K562 (cell line): ENCODE data around the gene OR6V1.

Experiments
- E2F6 ChIP-seq, 2 experiments: IDR thresholded peaks; 2 replicates each; pipeline ENCODE4 v1.6.1; 2011; ENCODE audit warnings: borderline replicate concordance in 1 of 2, control low read depth in 1 of 2, low read depth in 1 of 2, low read length in 1 of 2, mild to moderate bottlenecking in 1 of 2, mixed read lengths in 1 of 2, moderate library complexity in 1 of 2; ENCODE audit not compliant: insufficient read depth in 1 of 2, insufficient read length in 1 of 2, poor library complexity in 1 of 2, severe bottlenecking in 1 of 2; ENCODE audit errors: extremely low read depth in 1 of 2
- ETS1 ChIP-seq: conservative IDR thresholded peaks from 2 replicates; pipeline ENCODE4 v1.6.1; 2011; ENCODE audit warnings: low read depth, mild to moderate bottlenecking, low read length; ENCODE audit not compliant: control insufficient read depth
- IRF9 ChIP-seq: fragments of 450-650 bp; IDR thresholded peaks from 2 replicates; pipeline ENCODE4 v1.6.1; 2016; ENCODE audit warnings: missing biosample characterization, missing genetic modification characterization
- MLLT1 ChIP-seq, 2 experiments: fragments of 450-650 bp; IDR thresholded peaks; 2 replicates each; pipeline ENCODE4 v1.6.1; 2016
- PRPF4 ChIP-seq: fragments of 200-400 bp; formaldehyde crosslinking; IDR thresholded peaks from one replicate; pipeline ENCODE4 v1.6.1; 2017; ENCODE audit warnings: low read length, low read depth, mild to moderate bottlenecking; ENCODE audit not compliant: insufficient read depth, poor library complexity, severe bottlenecking
- RCOR1 ChIP-seq, 2 experiments: IDR thresholded peaks; 2 replicates each; pipeline ENCODE4 v1.6.1; 2012; ENCODE audit warnings: low read depth in 2 of 2, low read length in 2 of 2, borderline replicate concordance in 1 of 2, improper control_type of control experiment in 1 of 2
- SMAD1 ChIP-seq: fragments of 150-350 bp; IDR thresholded peaks from 2 replicates; pipeline ENCODE4 v1.6.1; 2014; ENCODE audit warnings: low read length, low read depth; ENCODE audit not compliant: partially characterized antibody
- SP2 ChIP-seq: IDR thresholded peaks from 2 replicates; pipeline ENCODE4 v1.6.1; 2011; ENCODE audit warnings: mild to moderate bottlenecking, low read depth, low read length, moderate library complexity; ENCODE audit not compliant: poor library complexity, severe bottlenecking; ENCODE audit errors: extremely low read depth
- TAF1 ChIP-seq: IDR thresholded peaks from 2 replicates; pipeline ENCODE4 v1.6.1; 2011; ENCODE audit warnings: mild to moderate bottlenecking, low read length, moderate library complexity; ENCODE audit not compliant: insufficient read depth, control insufficient read depth, severe bottlenecking; ENCODE audit errors: extremely low read depth
- U2AF1 ChIP-seq: fragments of 200-400 bp; formaldehyde crosslinking; optimal IDR thresholded peaks from 2 replicates; pipeline ENCODE3; 2017; ENCODE audit warnings: mild to moderate bottlenecking, low read depth, low read length, moderate library complexity
- ZBTB8A ChIP-seq: fragments of 450-650 bp; IDR thresholded peaks from 2 replicates; pipeline ENCODE4 v1.6.1; 2018; ENCODE audit warnings: mild to moderate bottlenecking, moderate library complexity; ENCODE audit not compliant: partially characterized antibody
- ZNF263 ChIP-seq: sonication (generic); formaldehyde crosslinking; IDR thresholded peaks from 2 replicates; pipeline ENCODE4 v1.8.0; 2022; ENCODE audit warnings: mild to moderate bottlenecking, missing genetic modification reagents, borderline replicate concordance
- ZNF280B ChIP-seq: fragments of 250-450 bp; sonication (Bioruptor Pico); IDR thresholded peaks from 2 replicates; pipeline ENCODE4 v1.5.1; 2021; ENCODE audit warnings: mild to moderate bottlenecking
- ZNF780A ChIP-seq: fragments of 250-450 bp; sonication (Bioruptor Pico); IDR thresholded peaks from 2 replicates; pipeline ENCODE4 v1.5.0; 2021; ENCODE audit warnings: mild to moderate bottlenecking

GRCh38 chr7:143005632-143006260, 46.4 kb upstream of the OR6V1 start:
- TF ChIP-seq TAF1 (no peak), SMAD1 (no peak), E2F6 (IDR thresholded peaks at IDR 0.05; ENCODE audit: borderline replicate concordance in 1 of 2, extremely low read depth in 1 of 2, insufficient read depth in 1 of 2, insufficient read length in 1 of 2, low read depth in 1 of 2, low read length in 1 of 2, poor library complexity in 1 of 2, severe bottlenecking in 1 of 2) (no peak), U2AF1 (no peak), ZBTB8A (no peak), MLLT1 (IDR thresholded peaks at IDR 0.05) (no peak), PRPF4 (no peak), IRF9 (tag) (no peak), ZNF263 (CRISPR knock-in tag) (no peak), ZNF780A (CRISPR knock-in tag) (no peak), ETS1 (no peak), RCOR1 (IDR thresholded peaks at IDR 0.05; ENCODE audit: borderline replicate concordance in 1 of 2, low read depth in 2 of 2, low read length in 2 of 2) (no peak), SP2 (no peak), ZNF280B (no peak)
